ENCODE measurements around the gene FN3KRP. TPM values are rescaled to one million over a fixed set of nuclear protein-coding genes. Genes with fewer than 3 reads are reported as not detected.

Gene FN3KRP
- total and polyA plus RNA-seq, 2 of the 13 experiments (the other 11 are each of a cell fraction or from before 2014, with no cell fraction given): 22.4 to 28.2 TPM

- TF ChIP-seq HINFP (CRISPR knock-in tag; IDR thresholded peaks at IDR 0.05; ENCODE audit: low read depth) (no peak), ZFP1 (CRISPR knock-in tag; IDR thresholded peaks at IDR 0.05) (no peak), ARNT (IDR thresholded peaks at IDR 0.05) (no peak), ZBTB20 (CRISPR knock-in tag; IDR thresholded peaks at IDR 0.05; ENCODE audit: borderline replicate concordance, low read depth) (no peak), RBFOX2 (IDR thresholded peaks at IDR 0.05; ENCODE audit: low read depth, low read length) (peak; percentile 40; the same call in 1 of the 2 replicates), CSRNP1 (CRISPR knock-in tag; IDR thresholded peaks at IDR 0.05) (no peak; the same call in 1 of the 2 replicates), MBD4 (IDR thresholded peaks at IDR 0.05; ENCODE audit: borderline replicate concordance, low read length) (no peak), SP1 (IDR thresholded peaks at IDR 0.05) (peak; percentile 48; the same call in 1 of the 2 replicates), SP1 (CRISPR knock-in tag; IDR thresholded peaks at IDR 0.05) (peak; percentile 95), CBX5 (CRISPR knock-in tag; IDR thresholded peaks at IDR 0.05; ENCODE audit: borderline replicate concordance) (no peak), ZNF354B (CRISPR knock-in tag; IDR thresholded peaks at IDR 0.05) (no peak), ZNF414 (CRISPR knock-in tag; IDR thresholded peaks at IDR 0.05) (no peak), ZFP37 (CRISPR knock-in tag; IDR thresholded peaks at IDR 0.05; ENCODE audit: borderline replicate concordance) (no peak), ZNF24 (IDR thresholded peaks at IDR 0.05) (no peak), KLF11 (CRISPR knock-in tag; IDR thresholded peaks at IDR 0.05) (no peak), GMEB2 (CRISPR knock-in tag; IDR thresholded peaks at IDR 0.05; ENCODE audit: low read depth) (no peak), MAFG (CRISPR knock-in tag; IDR thresholded peaks at IDR 0.05) (no peak), YEATS4 (CRISPR knock-in tag; IDR thresholded peaks at IDR 0.05; ENCODE audit: borderline replicate concordance) (peak; percentile 72; the same call in 1 of the 2 replicates), SKI (IDR thresholded peaks at IDR 0.05; ENCODE audit: partially characterized antibody) (no peak), SNRNP70 (IDR thresholded peaks at IDR 0.05; ENCODE audit: low read depth, low read length) (no peak), NONO (IDR thresholded peaks at IDR 0.05) (no peak), NONO (CRISPR knock-in tag; conservative IDR thresholded peaks at IDR 0.05) (no peak), ZNF10 (CRISPR knock-in tag; IDR thresholded peaks at IDR 0.05; ENCODE audit: borderline replicate concordance, low read depth) (no peak), MATR3 (CRISPR knock-in tag; IDR thresholded peaks at IDR 0.05) (no peak), ETV5 (CRISPR knock-in tag; IDR thresholded peaks at IDR 0.05; ENCODE audit: borderline replicate concordance) (no peak), CAMTA2 (CRISPR knock-in tag; IDR thresholded peaks at IDR 0.05; ENCODE audit: borderline replicate concordance) (no peak), XBP1 (CRISPR knock-in tag; IDR thresholded peaks at IDR 0.05) (no peak), ZNF557 (CRISPR knock-in tag; IDR thresholded peaks at IDR 0.05) (no peak)
These were observed 18.2 kb upstream of the FN3KRP start, which contains the start of gene RAB40B (continued) for GRCh38 chr17:82698065-82698973.
